ENCODE data around the gene DHRS11.

Gene DHRS11

GRCh38 chr17:36591434-36592315 is at the start of gene DHRS11:
Gene DHRS11 (plus strand): TSS chr17:36591879. CDS start chr17:36592010, 131 bp downstream.
- peaks cover 43% of the 10 kb centered on the region for H3K4me1 Mint-ChIP-seq
- peak within 1 kb of the TSS; percentile 84 for H3K4me3 Mint-ChIP-seq
- no peaks in the 10 kb centered on the region for H3K27me3 Mint-ChIP-seq (ENCODE audit: low read depth, poor library complexity)
- H3K27ac Mint-ChIP-seq, result no peak within 1 kb of the TSS
- peaks cover 26% of the 10 kb centered on the region for H3K36me3 Mint-ChIP-seq (ENCODE audit: low read depth)
- no peak for TF ChIP-seq CTCF (IDR thresholded peaks at IDR 0.05)
- no peaks in the 10 kb centered on the region for H3K9me3 Mint-ChIP-seq
- DNase-seq, result peak; percentile 93

- DNase-seq, result no peak
- TF ChIP-seq CTCF (IDR thresholded peaks at IDR 0.05), result no peak
- no peak overlapping the region for H3K27ac Mint-ChIP-seq
These were observed 48.9 kb upstream of the DHRS11 start for GRCh38 chr17:36542755-36543154.

GRCh38 chr17:36544044-36544306 is 47.7 kb upstream of the DHRS11 start:
- peak overlapping the region; percentile 97 for H3K4me3 Mint-ChIP-seq
- no peak for TF ChIP-seq CTCF (IDR thresholded peaks at IDR 0.05)
- H3K27ac Mint-ChIP-seq, result peak overlapping the region; percentile 100
- peaks cover 22% of the 10 kb centered on the region for H3K36me3 Mint-ChIP-seq (ENCODE audit: low read depth)
- no peaks in the 10 kb centered on the region for H3K27me3 Mint-ChIP-seq (ENCODE audit: low read depth, poor library complexity)
- H3K9me3 Mint-ChIP-seq, result no peaks in the 10 kb centered on the region
- peaks cover 29% of the 10 kb centered on the region for H3K4me1 Mint-ChIP-seq
- DNase-seq, result no peak

More at GRCh38 chr17:36542755-36543154, 48.9 kb upstream of the DHRS11 start:
- H3K9me3 Mint-ChIP-seq, result no peaks in the 10 kb centered on the region
- no peak overlapping the region for H3K4me3 Mint-ChIP-seq
- peaks cover 25% of the 10 kb centered on the region for H3K36me3 Mint-ChIP-seq (ENCODE audit: low read depth)
- H3K27me3 Mint-ChIP-seq (ENCODE audit: low read depth, poor library complexity), result no peaks in the 10 kb centered on the region
- H3K4me1 Mint-ChIP-seq, result peaks cover 24% of the 10 kb centered on the region

- Mint-ChIP-seq H3K27me3 (ENCODE audit: low read depth, poor library complexity) (no peaks in the 10 kb centered on the region), H3K9me3 (no peaks in the 10 kb centered on the region), H3K4me1 (peaks cover 29% of the 10 kb centered on the region), H3K36me3 (ENCODE audit: low read depth) (peaks cover 20% of the 10 kb centered on the region), H3K27ac (peak within 1 kb of the TSS; percentile 100), H3K4me3 (peak within 1 kb of the TSS; percentile 97)
- peak; percentile 93 for DNase-seq
- no peak for TF ChIP-seq CTCF (IDR thresholded peaks at IDR 0.05)
These were observed 47.2 kb upstream of the DHRS11 start, which contains the start of gene GGNBP2 for GRCh38 chr17:36544307-36545076. Gene GGNBP2 (plus strand): TSS chr17:36544919. CDS start chr17:36545725, 806 bp downstream.

GRCh38 chr17:36545077-36545464 is 46.6 kb upstream of the DHRS11 start:
- DNase-seq, result no peak
- no peaks in the 10 kb centered on the region for H3K27me3 Mint-ChIP-seq (ENCODE audit: low read depth, poor library complexity)
- H3K9me3 Mint-ChIP-seq, result no peaks in the 10 kb centered on the region
- TF ChIP-seq CTCF (IDR thresholded peaks at IDR 0.05), result no peak
- H3K4me3 Mint-ChIP-seq, result peak overlapping the region; percentile 97
- peak overlapping the region; percentile 98 for H3K27ac Mint-ChIP-seq
- H3K4me1 Mint-ChIP-seq, result peaks cover 29% of the 10 kb centered on the region
- H3K36me3 Mint-ChIP-seq (ENCODE audit: low read depth), result peaks cover 17% of the 10 kb centered on the region
